GM18868 (cell line): ENCODE data around the gene CREBL2.
"Not testable (repeated sequence)": the region's sequence is repeated elsewhere in the genome, so short reads cannot be mapped to it uniquely, and the experiment has no call there.

ENCODE experiments used
- ATAC-seq: cut with Tn5 transposase; IDR thresholded peaks from one replicate; pipeline ENCODE4 v1.9.1; 2021; ENCODE audit warnings: mild to moderate bottlenecking, moderate library complexity; ENCODE audit not compliant: unreplicated experiment

Gene CREBL2

GRCh38 chr12:12596598-12596997, 15.1 kb upstream of the CREBL2 start:
- ATAC-seq = not testable (repeated sequence)

GRCh38 chr12:12598864-12599263, 12.8 kb upstream of the CREBL2 start:
- no peak for ATAC-seq

- ATAC-seq = no peak
These were observed 11.7 kb upstream of the CREBL2 start for GRCh38 chr12:12599750-12600643.

- ATAC-seq = no peak
These were observed 11.0 kb upstream of the CREBL2 start for GRCh38 chr12:12600659-12601058.

GRCh38 chr12:12604740-12605139, 6.9 kb upstream of the CREBL2 start:
- ATAC-seq = no peak

GRCh38 chr12:12606781-12607589, 4.7 kb upstream of the CREBL2 start:
- ATAC-seq = peak; percentile 52

- ATAC-seq = peak; percentile 31
These were observed 3.1 kb upstream of the CREBL2 start for GRCh38 chr12:12608557-12608957.

- ATAC-seq = no peak
These were observed 2.0 kb upstream of the CREBL2 start for GRCh38 chr12:12609692-12610091.

GRCh38 chr12:12610711-12611110, 965 bp upstream of the CREBL2 start:
- no peak for ATAC-seq

- ATAC-seq = no peak
These were observed 682 bp downstream of the CREBL2 start for GRCh38 chr12:12612358-12612757.

- ATAC-seq = no peak
These were observed 1.7 kb downstream of the CREBL2 start for GRCh38 chr12:12613344-12613743.

GRCh38 chr12:12614342-12614741, 2.7 kb downstream of the CREBL2 start:
- ATAC-seq = no peak

GRCh38 chr12:12616512-12617310, 5.0 kb downstream of the CREBL2 start:
- no peak for ATAC-seq

GRCh38 chr12:12618064-12618463, 6.4 kb downstream of the CREBL2 start:
- not testable (repeated sequence) for ATAC-seq

GRCh38 chr12:12620730-12621315, 9.1 kb downstream of the CREBL2 start:
- no peak for ATAC-seq

GRCh38 chr12:12622418-12622817, 10.7 kb downstream of the CREBL2 start:
- no peak for ATAC-seq

- no peak for ATAC-seq
These were observed 12.9 kb downstream of the CREBL2 start for GRCh38 chr12:12624498-12624992.

- ATAC-seq = no peak
These were observed 14.8 kb downstream of the CREBL2 start for GRCh38 chr12:12626471-12626870.

GRCh38 chr12:12627308-12627827, 15.7 kb downstream of the CREBL2 start:
- no peak for ATAC-seq

- no peak for ATAC-seq
These were observed 16.3 kb downstream of the CREBL2 start for GRCh38 chr12:12628013-12628412.
